T47D (cell line): ENCODE results near the gene GDPD5.

Source experiments
- DNase-seq, 2 experiments: peaks; one replicate each; pipeline versions ENCODE4 v3.0.0 to v3.0.0-alpha.2; 2011 to 2012; ENCODE audit warnings: low read depth in 1 of 2, low spot score in 1 of 2
- JUND ChIP-seq: IDR thresholded peaks from 2 replicates; pipeline ENCODE4 v1.6.1; 2012; ENCODE audit warnings: low read depth
- in situ Hi-C: cut with HindIII; loops from 2 replicates; pipeline ENCODE4 v1.10.0; 2016; ENCODE audit warnings: low sequenced_read_pairs, low pct_unique_long_range_greater_than_20kb

The GDPD5 gene

GRCh38 chr11:75398906-75399305 is 126.8 kb downstream of the GDPD5 start:
- no peak for DNase-seq
- no peak for TF ChIP-seq JUND
- in situ Hi-C loops, result no loop called here

- no peak for TF ChIP-seq JUND
- DNase-seq, result no peak
- in situ Hi-C loops, result no loop called here
Observed at GRCh38 chr11:75394085-75394840, 131.5 kb downstream of the GDPD5 start.

- TF ChIP-seq JUND, result no peak
- DNase-seq, result no peak
- in situ Hi-C loops, result no loop called here
Observed at GRCh38 chr11:75389925-75390324, 135.8 kb downstream of the GDPD5 start.

- in situ Hi-C loops, result no loop called here
- no peak for DNase-seq
- no peak for TF ChIP-seq JUND
Observed at GRCh38 chr11:75389276-75389605, 136.5 kb downstream of the GDPD5 start.

- no peak for TF ChIP-seq JUND
- peak; percentile 74 to 91 for DNase-seq
- in situ Hi-C loops, result no loop called here
Observed at GRCh38 chr11:75388386-75389275, 137.1 kb downstream of the GDPD5 start.

GRCh38 chr11:75387736-75388294 is 137.9 kb downstream of the GDPD5 start:
- in situ Hi-C loops, result no loop called here
- TF ChIP-seq JUND, result no peak
- DNase-seq, result no peak

GRCh38 chr11:75386942-75387630 is 138.7 kb downstream of the GDPD5 start:
- DNase-seq, result peak in 1 of 2 experiments; percentile 74
- no peak for TF ChIP-seq JUND
- in situ Hi-C loops, result no loop called here
